ENCODE measurements around the gene DDB1. TPM values are rescaled to one million over a fixed set of nuclear protein-coding genes. Genes with fewer than 3 reads are reported as not detected.

DDB1 gene
- total and polyA plus RNA-seq, 2 of the 13 experiments (the other 11 are each of a cell fraction or from before 2014, with no cell fraction given) = 217 to 266 TPM

DNA sequence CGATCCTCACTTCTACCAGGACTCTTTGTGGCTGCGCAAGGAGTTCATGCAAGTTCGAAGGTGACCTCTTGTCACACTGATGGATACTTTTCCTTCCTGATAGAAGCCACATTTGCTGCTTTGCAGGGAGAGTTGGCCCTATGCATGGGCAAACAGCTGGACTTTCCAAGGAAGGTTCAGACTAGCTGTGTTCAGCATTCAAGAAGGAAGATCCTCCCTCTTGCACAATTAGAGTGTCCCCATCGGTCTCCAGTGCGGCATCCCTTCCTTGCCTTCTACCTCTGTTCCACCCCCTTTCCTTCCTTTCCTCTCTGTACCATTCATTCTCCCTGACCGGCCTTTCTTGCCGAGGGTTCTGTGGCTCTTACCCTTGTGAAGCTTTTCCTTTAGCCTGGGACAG lies 35.7 kb upstream of the DDB1 start:
- H3K4me2 ChIP-seq (ENCODE audit: low read depth, low read length) = no peak overlapping the region
- no peak overlapping the region for H3K4me3 ChIP-seq (replicated peaks in 1 of 3; ENCODE audit: insufficient read depth in 1 of 3, low read depth in 2 of 3, low read length in 3 of 3)
- 89% methylated on average over 4 of the region's 7 CpGs for WGBS (ENCODE audit: low lambda C conversion rate)
- intact Hi-C loops (cut with micrococcal nuclease; ENCODE audit: unreplicated experiment) (no loop called here), in situ Hi-C loops (cut with HindIII; ENCODE audit: extremely low pct_ligation_motif_present, low pct_unique_long_range_greater_than_20kb) (no loop called here)
- peaks cover 9 to 44% of the 10 kb centered on the region in 2 experiments for H3K36me3 ChIP-seq (replicated peaks in 1 of 2; ENCODE audit: control insufficient read depth in 1 of 2, insufficient read depth in 2 of 2, low read length in 2 of 2)
- ChIA-PET CTCF (ENCODE audit: low intra/inter-chr PET ratio, low total read pairs) (no interaction called here), POLR2A (interaction anchor here (1.1 to 2.0 kb wide), 5 partner anchors 10 to 61 kb away, joined by 3 to 14 read pairs (median 7); partner anchors contain the start of genes CPSF7, SDHAF2, TKFC and TMEM216)
- H3K4me1 ChIP-seq (ENCODE audit: insufficient read depth, low read length) = peaks cover 27% of the 10 kb centered on the region
- no peaks in the 10 kb centered on the region for H3K27me3 ChIP-seq (ENCODE audit: control insufficient read depth in 1 of 2, insufficient read depth in 2 of 2, low read length in 2 of 2)
- H3K27ac ChIP-seq (ENCODE audit: extremely low read length, insufficient read depth, low read length) = peak overlapping the region; percentile 79
- TF ChIP-seq CC2D1A (CRISPR knock-in tag; IDR thresholded peaks at IDR 0.05) (no peak), MLLT10 (CRISPR knock-in tag; IDR thresholded peaks at IDR 0.05) (no peak), BRF2 (CRISPR knock-in tag; IDR thresholded peaks at IDR 0.05) (no peak), ZNF546 (CRISPR knock-in tag; conservative IDR thresholded peaks at IDR 0.05) (no peak), SNAI1 (CRISPR knock-in tag; IDR thresholded peaks at IDR 0.05; ENCODE audit: borderline replicate concordance) (no peak)
- TF ChIP-seq, protein P1, sequence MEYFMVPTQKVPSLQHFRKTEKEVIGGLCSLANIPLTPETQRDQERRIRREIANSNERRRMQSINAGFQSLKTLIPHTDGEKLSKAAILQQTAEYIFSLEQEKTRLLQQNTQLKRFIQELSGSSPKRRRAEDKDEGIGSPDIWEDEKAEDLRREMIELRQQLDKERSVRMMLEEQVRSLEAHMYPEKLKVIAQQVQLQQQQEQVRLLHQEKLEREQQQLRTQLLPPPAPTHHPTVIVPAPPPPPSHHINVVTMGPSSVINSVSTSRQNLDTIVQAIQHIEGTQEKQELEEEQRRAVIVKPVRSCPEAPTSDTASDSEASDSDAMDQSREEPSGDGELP (IDR thresholded peaks at IDR 0.05; ENCODE audit: borderline replicate concordance, low read depth) = no peak
- TF ChIP-seq, protein P2, sequence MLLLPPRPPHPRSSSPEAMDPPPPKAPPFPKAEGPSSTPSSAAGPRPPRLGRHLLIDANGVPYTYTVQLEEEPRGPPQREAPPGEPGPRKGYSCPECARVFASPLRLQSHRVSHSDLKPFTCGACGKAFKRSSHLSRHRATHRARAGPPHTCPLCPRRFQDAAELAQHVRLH (CRISPR knock-in tag; IDR thresholded peaks at IDR 0.05; ENCODE audit: borderline replicate concordance, low read depth) = no peak
- peaks cover 3% of the 10 kb centered on the region; the same call in 1 of the 2 replicates for H3K9me3 ChIP-seq (ENCODE audit: low read length)
- H2AFZ ChIP-seq (ENCODE audit: low read length) = no peak overlapping the region
- FAIRE-seq = no peak
- H3K9ac ChIP-seq (ENCODE audit: insufficient read depth, low read depth, low read length) = no peak overlapping the region
- H3K79me2 ChIP-seq (ENCODE audit: insufficient read depth, low read length) = peaks cover 4% of the 10 kb centered on the region
- BruUV-seq (replicated peaks) = no TSS peak
- H4K20me1 ChIP-seq (ENCODE audit: insufficient read depth, low read length) = no peaks in the 10 kb centered on the region
- DNase-seq (ENCODE audit: low spot score) = no peak
- no peak for ATAC-seq
